ENCODE results near the gene ELFN2. TPM values are rescaled to one million over a fixed set of nuclear protein-coding genes. Genes with fewer than 3 reads are reported as not detected.

ELFN2 gene
- total RNA-seq, 2 donors from 2014 or later: not detected

DNA sequence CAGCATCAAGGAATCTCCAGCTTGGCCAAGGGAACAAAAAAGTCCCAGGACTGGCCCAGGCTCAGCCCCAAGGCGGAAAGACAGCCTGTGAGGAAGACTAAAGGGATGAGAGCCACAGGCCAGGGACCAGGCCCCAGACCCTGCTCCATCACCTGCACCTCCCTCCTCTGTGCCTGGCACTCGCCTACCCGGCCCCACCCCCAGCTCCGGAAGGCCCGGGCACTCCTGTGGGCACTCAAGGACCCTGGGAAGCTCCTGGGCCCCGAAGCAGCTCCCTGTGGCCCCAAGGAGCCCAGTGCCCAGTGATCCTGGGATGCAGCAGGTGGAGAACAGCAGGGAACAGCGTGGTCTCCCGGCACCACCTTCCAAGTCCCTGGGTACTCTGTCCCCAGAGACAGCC, 18.2 kb downstream of the ELFN2 start:
- no peaks in the 10 kb centered on the region for H3K4me1 ChIP-seq
- no peak overlapping the region for H3K27ac ChIP-seq
- H3K9me3 ChIP-seq: no peaks in the 10 kb centered on the region
- TF ChIP-seq CTCF (IDR thresholded peaks at IDR 0.05): no peak
- H3K4me3 ChIP-seq: no peak overlapping the region
- no peaks in the 10 kb centered on the region for H3K27me3 ChIP-seq
- DNase-seq (ENCODE audit: low spot score): no peak
- no peaks in the 10 kb centered on the region for H3K36me3 ChIP-seq

DNA sequence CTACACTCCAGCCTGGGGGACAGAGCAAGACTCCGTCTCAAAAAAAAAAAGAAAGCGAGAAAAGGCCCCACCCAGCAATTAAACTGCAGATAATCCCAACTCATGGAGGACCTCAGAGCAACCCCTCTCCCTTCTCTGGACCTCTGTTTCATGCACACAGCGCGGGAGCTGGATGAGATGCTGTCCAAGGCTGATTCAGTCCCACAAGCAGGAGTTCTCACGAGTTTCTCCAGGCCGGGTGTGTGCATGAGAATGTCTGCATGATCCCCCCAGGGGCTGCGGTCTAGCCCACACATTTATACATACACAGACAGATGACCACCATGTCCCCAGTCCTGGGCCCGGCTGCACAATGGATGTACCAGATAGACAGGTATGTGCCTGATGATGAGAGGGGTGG, 19.4 kb downstream of the ELFN2 start:
- H3K9me3 ChIP-seq: no peaks in the 10 kb centered on the region
- TF ChIP-seq CTCF (IDR thresholded peaks at IDR 0.05): no peak
- no peaks in the 10 kb centered on the region for H3K36me3 ChIP-seq
- H3K27me3 ChIP-seq: no peaks in the 10 kb centered on the region
- no peak overlapping the region for H3K4me3 ChIP-seq
- no peak for DNase-seq (ENCODE audit: low spot score)
- no peaks in the 10 kb centered on the region for H3K4me1 ChIP-seq
- no peak overlapping the region for H3K27ac ChIP-seq

- H3K4me1 ChIP-seq: no peaks in the 10 kb centered on the region
- no peaks in the 10 kb centered on the region for H3K36me3 ChIP-seq
- H3K27me3 ChIP-seq: no peaks in the 10 kb centered on the region
- TF ChIP-seq CTCF (IDR thresholded peaks at IDR 0.05): no peak
- no peaks in the 10 kb centered on the region for H3K9me3 ChIP-seq
- no peak for DNase-seq (ENCODE audit: low spot score)
- no peak overlapping the region for H3K4me3 ChIP-seq
- no peak overlapping the region for H3K27ac ChIP-seq
Measured at GRCh38 chr22:37406441-37407235, 20.6 kb downstream of the ELFN2 start.

- DNase-seq (ENCODE audit: low spot score): no peak
- Histone ChIP-seq H3K4me3 (no peak overlapping the region), H3K27ac (no peak overlapping the region), H3K27me3 (no peaks in the 10 kb centered on the region), H3K9me3 (no peaks in the 10 kb centered on the region), H3K36me3 (no peaks in the 10 kb centered on the region), H3K4me1 (no peaks in the 10 kb centered on the region)
- no peak for TF ChIP-seq CTCF (IDR thresholded peaks at IDR 0.05)
Measured at GRCh38 chr22:37404091-37404490, 23.2 kb downstream of the ELFN2 start.

DNA sequence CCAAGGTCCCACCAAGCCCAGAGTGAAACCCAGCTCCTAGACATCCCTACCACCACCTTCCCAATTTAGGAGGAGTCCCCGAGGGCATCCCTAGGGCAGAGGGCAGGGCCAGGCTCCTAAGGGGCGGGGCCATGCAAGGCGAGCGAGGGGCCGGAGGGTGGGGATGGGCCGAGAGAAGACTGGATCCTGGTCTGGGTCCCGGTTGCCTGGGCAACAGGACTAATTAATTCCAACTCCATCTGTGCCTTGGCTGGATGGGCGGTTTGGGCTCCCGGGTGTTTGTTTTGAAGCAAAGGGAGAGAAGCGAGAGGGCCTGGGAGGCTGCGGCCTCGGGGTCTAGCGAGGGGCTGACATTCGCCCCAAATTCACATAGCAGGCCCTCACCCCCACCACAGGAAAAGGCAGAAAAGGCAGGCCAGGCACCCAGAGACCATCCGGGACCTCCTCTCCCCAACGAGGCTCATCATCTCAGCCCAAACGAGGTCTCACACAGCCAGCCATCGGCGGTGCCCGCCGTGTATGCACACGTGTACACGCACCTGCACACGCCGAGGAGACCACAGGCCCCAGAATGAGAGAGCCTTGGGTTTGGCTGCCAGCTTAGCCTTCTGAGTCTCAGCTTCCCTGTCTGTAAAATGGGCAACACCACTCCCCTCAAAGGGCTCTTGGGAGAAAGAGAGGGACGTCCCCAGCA, 23.9 kb downstream of the ELFN2 start:
- TF ChIP-seq CTCF (IDR thresholded peaks at IDR 0.05): no peak
- Histone ChIP-seq H3K27ac (no peak overlapping the region), H3K27me3 (no peaks in the 10 kb centered on the region), H3K9me3 (no peaks in the 10 kb centered on the region), H3K4me3 (no peak overlapping the region), H3K4me1 (no peaks in the 10 kb centered on the region), H3K36me3 (no peaks in the 10 kb centered on the region)
- DNase-seq (ENCODE audit: low spot score): no peak

Data from right atrium auricular region (tissue), 2 donors.